HL-60 (cell line): ENCODE data around the gene KCNJ14.

ENCODE experiments used
- DNase-seq, 2 experiments: peaks; one replicate each; pipeline ENCODE4 v3.0.0-alpha.2; 2010 to 2020; ENCODE audit warnings: low read depth in 1 of 2, low spot score in 1 of 2
- H3K27ac ChIP-seq: fragments of 250-450 bp; sonication (Bioruptor Pico); replicated peaks from 2 replicates; pipeline ENCODE4 v1.5.1; 2020; ENCODE audit warnings: mild to moderate bottlenecking, moderate library complexity
- H3K27me3 ChIP-seq: fragments of 250-450 bp; sonication (Bioruptor Pico); 2 replicates; pipeline ENCODE4 v1.5.1; 2021; ENCODE audit warnings: mild to moderate bottlenecking, moderate library complexity; ENCODE audit not compliant: insufficient read depth, poor library complexity, severe bottlenecking
- H3K4me3 ChIP-seq: replicated peaks from 2 replicates; pipeline ENCODE4 v1.5.1; 2011; ENCODE audit warnings: mild to moderate bottlenecking, control low read depth, low read length; ENCODE audit not compliant: insufficient read depth
- CTCF ChIP-seq: IDR thresholded peaks from one replicate; pipeline ENCODE4 v1.5.1; 2011; ENCODE audit warnings: low read length, control low read depth, inconsistent platforms; ENCODE audit not compliant: insufficient read depth
- GABPA ChIP-seq: IDR thresholded peaks from 2 replicates; pipeline ENCODE4 v1.6.1; 2012; ENCODE audit warnings: low read depth
- POLR2AphosphoS5 ChIP-seq: IDR thresholded peaks from 2 replicates; pipeline ENCODE4 v1.6.1; 2012; ENCODE audit warnings: low read depth
- REST ChIP-seq: IDR thresholded peaks from 2 replicates; pipeline ENCODE4 v1.6.1; 2012; ENCODE audit warnings: low read depth; ENCODE audit not compliant: insufficient replicate concordance
- SPI1 ChIP-seq: IDR thresholded peaks from 2 replicates; pipeline ENCODE4 v1.6.1; 2012; ENCODE audit warnings: low read depth, mild to moderate bottlenecking, borderline replicate concordance

The KCNJ14 gene

GRCh38 chr19:48477698-48478338 lies 22.4 kb downstream of the KCNJ14 start:
- DNase-seq: no peak
- TF ChIP-seq SPI1 (no peak), CTCF (no peak), REST (no peak), GABPA (no peak), POLR2AphosphoS5 (no peak)
- no peaks in the 10 kb centered on the region for H3K27me3 ChIP-seq
- H3K4me3 ChIP-seq: no peak overlapping the region
- H3K27ac ChIP-seq: no peak overlapping the region

DNA sequence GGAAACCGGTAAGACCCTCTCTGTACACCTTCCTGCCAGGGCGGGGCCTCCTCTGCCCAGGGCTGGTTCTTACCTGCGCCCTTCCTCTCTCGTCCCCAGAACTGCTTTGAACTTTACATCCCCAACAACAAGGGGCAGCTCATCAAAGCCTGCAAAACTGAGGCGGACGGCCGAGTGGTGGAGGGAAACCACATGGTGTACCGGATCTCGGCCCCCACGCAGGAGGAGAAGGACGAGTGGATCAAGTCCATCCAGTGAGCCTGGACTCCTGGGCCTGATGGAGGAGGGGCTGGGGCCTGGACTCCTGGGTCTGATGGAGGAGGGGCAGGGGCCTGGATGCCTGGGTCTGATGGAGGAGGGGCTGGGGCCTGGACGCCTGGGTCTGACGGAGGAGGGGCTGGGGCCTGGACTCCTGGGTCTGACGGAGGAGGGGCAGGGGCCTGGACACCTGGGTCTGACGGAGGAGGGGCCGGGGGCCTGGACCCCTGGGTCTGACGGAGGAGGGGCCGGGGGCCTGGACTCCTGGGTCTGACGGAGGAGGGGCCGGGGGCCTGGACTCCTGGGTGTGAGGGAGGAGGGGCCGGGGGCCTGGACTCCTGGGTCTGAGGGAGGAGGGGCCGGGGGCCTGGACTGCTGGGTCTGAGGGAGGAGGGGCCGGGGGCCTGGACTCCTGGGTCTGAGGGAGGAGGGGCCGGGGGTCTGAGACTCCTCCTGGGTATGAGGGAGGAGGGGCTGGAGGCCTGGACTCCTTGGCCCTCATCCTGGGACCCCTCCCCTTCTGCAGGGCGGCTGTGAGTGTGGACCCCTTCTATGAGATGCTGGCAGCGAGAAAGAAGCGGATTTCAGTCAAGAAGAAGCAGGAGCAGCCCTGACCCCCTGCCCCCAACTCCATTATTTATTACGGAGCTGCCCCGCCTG lies 23.2 kb downstream of the KCNJ14 start:
- Histone ChIP-seq H3K27ac (no peak overlapping the region), H3K27me3 (no peaks in the 10 kb centered on the region), H3K4me3 (no peak overlapping the region)
- DNase-seq: no peak
- TF ChIP-seq POLR2AphosphoS5: no peak
- no peak for TF ChIP-seq REST
- no peak for TF ChIP-seq GABPA
- no peak for TF ChIP-seq SPI1
- TF ChIP-seq CTCF: no peak

GRCh38 chr19:48479686-48480085 lies 24.3 kb downstream of the KCNJ14 start:
- no peak for DNase-seq
- H3K27ac ChIP-seq: no peak overlapping the region

More at GRCh38 chr19:48479686-48480085, 24.3 kb downstream of the KCNJ14 start:
- H3K4me3 ChIP-seq: no peak overlapping the region
- TF ChIP-seq GABPA (no peak), REST (no peak), SPI1 (no peak), POLR2AphosphoS5 (no peak), CTCF (no peak)
- H3K27me3 ChIP-seq: no peaks in the 10 kb centered on the region
